Thoracic aorta (tissue), 2 donors: ENCODE measurements around the gene CCDC88C. TPM values are rescaled to one million over a fixed set of nuclear protein-coding genes. Genes with fewer than 3 reads are reported as not detected.

Source experiments
- ATAC-seq: fragments of 150-250 bp; one replicate; pipeline ENCODE4 v1.8.0; 2017; ENCODE audit warnings: low read depth; ENCODE audit not compliant: insufficient number of reproducible peaks, low FRiP score
- DNase-seq: peaks from one replicate; pipeline ENCODE4 v3.0.0-alpha.2; 2020; ENCODE audit warnings: low spot score
- H3K27ac ChIP-seq, 2 donors: fragments of 200-600 bp; sonication (generic); 1 replicate in 1 of 2; 2 replicates in 1 of 2; pipeline ENCODE4 v1.5.1; 2016; ENCODE audit warnings: mild to moderate bottlenecking in 2 of 2, moderate library complexity in 2 of 2
- H3K27me3 ChIP-seq: fragments of 200-600 bp; sonication (generic); replicated peaks from 2 replicates; pipeline ENCODE4 v1.6.0; 2016; ENCODE audit warnings: mild to moderate bottlenecking; ENCODE audit not compliant: insufficient read depth
- H3K36me3 ChIP-seq: fragments of 200-600 bp; sonication (generic); one replicate; pipeline ENCODE4 v1.5.1; 2016
- H3K4me1 ChIP-seq, 2 donors: fragments of 200-600 bp; sonication (generic); 1 replicate in 1 of 2; 2 replicates in 1 of 2; pipeline versions ENCODE4 v1.5.1 to v1.6.0; 2016; ENCODE audit warnings: low read depth in 2 of 2, mild to moderate bottlenecking in 1 of 2; ENCODE audit not compliant: control insufficient read depth in 1 of 2
- H3K4me3 ChIP-seq: fragments of 200-600 bp; sonication (generic); 2 replicates; pipeline ENCODE4 v1.5.1; 2016; ENCODE audit warnings: mild to moderate bottlenecking
- H3K9me3 ChIP-seq: fragments of 200-600 bp; sonication (generic); 2 replicates; pipeline ENCODE4 v1.5.1; 2016
- total RNA-seq, 2 donors: library from RNA; depleted of rRNA; stranded (reverse); fragments of >200 nt; gene quantifications; one replicate each; pipeline versions ENCODE4 v1.1.0 to v1.2.3, GENCODE V29; 2016
- TF ChIP-seq, protein P1 (sequence below): fragments of 200-600 bp; sonication (generic); IDR thresholded peaks from one replicate; pipeline ENCODE4 v1.5.1; 2019; ENCODE audit warnings: antibody characterized with exemption

The CCDC88C gene
- total RNA-seq, 2 donors from 2014 or later = 3.7 to 11.5 TPM

DNA sequence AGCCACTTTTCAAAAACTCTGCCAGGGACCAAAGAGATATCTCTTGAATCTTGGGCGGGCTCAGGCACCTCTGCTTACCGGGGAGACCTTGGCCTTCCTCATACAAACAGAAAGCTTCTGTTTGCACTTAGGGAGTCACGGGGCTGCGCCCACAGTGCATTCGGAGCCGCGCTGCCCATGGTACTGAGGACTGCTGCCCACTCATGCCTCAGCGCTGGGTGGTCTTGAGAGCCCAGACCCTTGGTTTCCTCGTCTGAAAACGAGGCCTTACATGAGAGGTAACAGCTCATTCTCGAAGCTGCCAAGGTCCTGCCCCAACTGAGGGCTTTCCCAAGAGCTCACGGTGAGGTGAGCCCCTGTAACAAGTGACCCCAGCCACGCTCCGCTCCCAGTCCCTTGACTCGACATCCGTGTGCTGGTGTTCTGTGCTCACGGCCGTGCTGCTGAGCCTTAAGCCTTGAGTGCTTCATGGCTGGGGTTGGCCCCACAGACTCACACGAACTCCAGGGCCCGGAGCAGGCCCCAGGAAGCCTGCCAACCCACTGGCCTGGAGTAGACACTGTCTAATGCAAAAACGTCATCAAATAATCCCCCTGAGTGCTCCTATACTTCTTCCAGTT is 125.7 kb downstream of the CCDC88C start:
- H3K27ac ChIP-seq = no peak overlapping the region
- no peak for ATAC-seq
- no peak for DNase-seq

DNA sequence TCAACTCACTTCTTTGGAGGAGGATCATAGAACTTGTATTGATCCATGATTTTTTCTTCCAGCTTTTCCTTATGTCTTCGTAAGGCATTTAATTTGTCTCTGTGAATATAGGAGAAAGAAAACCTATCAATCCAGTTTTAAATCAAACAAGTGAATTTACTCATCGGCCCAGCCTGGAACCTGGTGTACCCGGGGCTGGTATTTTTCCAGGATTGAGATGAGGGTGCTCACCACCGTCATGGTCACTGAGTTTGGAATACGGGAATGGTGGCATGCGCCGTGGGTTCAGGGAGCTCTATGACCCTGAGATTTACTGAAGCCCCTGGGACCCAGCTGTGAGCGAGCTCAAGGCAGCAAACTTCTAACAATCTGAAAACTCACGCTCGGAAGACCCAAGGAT is 126.6 kb downstream of the CCDC88C start:
- Histone ChIP-seq H3K9me3 (no peaks in the 10 kb centered on the region), H3K36me3 (no peaks in the 10 kb centered on the region), H3K27ac (no peak overlapping the region), H3K4me3 (no peak overlapping the region), H3K4me1 (no peaks in the 10 kb centered on the region), H3K27me3 (no peaks in the 10 kb centered on the region)
- DNase-seq = no peak
- ATAC-seq = no peak
- TF ChIP-seq, protein P1, sequence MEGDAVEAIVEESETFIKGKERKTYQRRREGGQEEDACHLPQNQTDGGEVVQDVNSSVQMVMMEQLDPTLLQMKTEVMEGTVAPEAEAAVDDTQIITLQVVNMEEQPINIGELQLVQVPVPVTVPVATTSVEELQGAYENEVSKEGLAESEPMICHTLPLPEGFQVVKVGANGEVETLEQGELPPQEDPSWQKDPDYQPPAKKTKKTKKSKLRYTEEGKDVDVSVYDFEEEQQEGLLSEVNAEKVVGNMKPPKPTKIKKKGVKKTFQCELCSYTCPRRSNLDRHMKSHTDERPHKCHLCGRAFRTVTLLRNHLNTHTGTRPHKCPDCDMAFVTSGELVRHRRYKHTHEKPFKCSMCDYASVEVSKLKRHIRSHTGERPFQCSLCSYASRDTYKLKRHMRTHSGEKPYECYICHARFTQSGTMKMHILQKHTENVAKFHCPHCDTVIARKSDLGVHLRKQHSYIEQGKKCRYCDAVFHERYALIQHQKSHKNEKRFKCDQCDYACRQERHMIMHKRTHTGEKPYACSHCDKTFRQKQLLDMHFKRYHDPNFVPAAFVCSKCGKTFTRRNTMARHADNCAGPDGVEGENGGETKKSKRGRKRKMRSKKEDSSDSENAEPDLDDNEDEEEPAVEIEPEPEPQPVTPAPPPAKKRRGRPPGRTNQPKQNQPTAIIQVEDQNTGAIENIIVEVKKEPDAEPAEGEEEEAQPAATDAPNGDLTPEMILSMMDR = no peak

More for the DNA sequence above, 125.7 kb downstream of the CCDC88C start:
- no peaks in the 10 kb centered on the region for H3K4me1 ChIP-seq
- no peak overlapping the region for H3K4me3 ChIP-seq
- no peaks in the 10 kb centered on the region for H3K36me3 ChIP-seq
- H3K27me3 ChIP-seq = no peaks in the 10 kb centered on the region
- TF ChIP-seq, protein P1 = no peak
- H3K9me3 ChIP-seq = no peaks in the 10 kb centered on the region

DNA sequence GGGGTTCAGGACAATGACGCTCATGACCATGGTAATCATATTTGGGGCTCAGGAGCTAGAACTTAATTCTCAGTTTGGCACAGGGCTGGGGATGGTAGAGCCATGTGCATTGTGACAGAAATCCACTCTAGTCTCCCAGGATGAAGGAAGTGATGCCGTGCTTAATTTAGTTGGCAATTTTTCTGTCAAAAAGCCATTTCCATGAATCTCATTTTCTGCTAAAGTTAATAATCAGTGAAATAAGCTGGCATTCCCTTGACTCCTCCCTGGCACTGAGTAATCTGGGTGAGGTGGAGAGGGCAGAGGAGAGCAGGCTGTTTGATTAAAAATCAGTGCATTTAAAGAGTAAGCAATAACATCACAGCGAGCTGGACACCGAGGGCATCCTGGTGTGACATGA is 128.2 kb downstream of the CCDC88C start:
- Histone ChIP-seq H3K4me1 (peaks cover 0 to 6% of the 10 kb centered on the region in 2 donors), H3K27ac (no peak overlapping the region), H3K9me3 (no peaks in the 10 kb centered on the region), H3K27me3 (no peaks in the 10 kb centered on the region), H3K36me3 (no peaks in the 10 kb centered on the region), H3K4me3 (no peak overlapping the region)
- ATAC-seq = no peak
- TF ChIP-seq, protein P1 = no peak
- DNase-seq = no peak

DNA sequence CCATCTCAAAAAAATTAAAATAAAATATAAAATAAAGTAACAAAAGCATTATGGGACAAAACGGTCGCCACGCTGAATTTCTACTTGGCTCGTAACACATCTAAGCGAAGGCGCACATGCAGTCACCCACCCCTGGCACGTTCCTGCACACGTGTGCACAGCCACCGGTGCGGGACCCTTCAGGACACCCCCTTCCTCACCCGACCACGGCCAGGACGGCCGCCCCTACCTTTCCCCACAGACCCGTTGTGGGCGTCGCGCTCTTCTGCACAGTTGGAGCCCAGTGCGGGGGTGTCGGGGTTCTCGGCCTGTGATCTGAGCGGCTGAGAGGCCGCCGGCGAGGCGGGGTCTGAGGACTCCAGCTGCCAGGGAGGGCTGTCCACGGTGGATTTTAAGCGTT is 128.7 kb downstream of the CCDC88C start:
- DNase-seq (no peak), ATAC-seq (no peak)
- no peaks in the 10 kb centered on the region for H3K27me3 ChIP-seq
- no peak overlapping the region for H3K27ac ChIP-seq
- H3K4me3 ChIP-seq = no peak overlapping the region
- TF ChIP-seq, protein P1 = no peak
- peaks cover 0 to 11% of the 10 kb centered on the region in 2 donors for H3K4me1 ChIP-seq
- H3K36me3 ChIP-seq = no peaks in the 10 kb centered on the region
- H3K9me3 ChIP-seq = no peaks in the 10 kb centered on the region

DNA sequence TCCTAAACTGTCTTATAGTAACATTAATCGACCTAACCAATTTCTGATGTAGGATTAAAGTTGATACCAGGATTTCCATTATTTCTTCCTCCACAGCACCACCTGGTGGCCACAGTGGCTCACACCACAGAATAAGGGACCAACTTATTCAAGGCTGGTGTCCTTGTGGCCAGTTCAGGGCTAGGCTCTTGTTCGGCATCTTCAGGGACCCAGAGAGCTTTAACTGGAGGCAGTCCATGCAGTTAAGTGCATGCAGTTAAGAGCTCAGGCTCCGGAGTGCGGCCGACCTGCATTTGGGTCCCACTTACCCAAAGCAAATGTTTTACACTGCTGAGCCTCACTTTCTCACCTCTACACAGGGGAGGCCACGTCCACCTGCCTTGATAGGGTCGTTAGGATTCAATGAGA is 131.1 kb downstream of the CCDC88C start:
- H3K36me3 ChIP-seq = no peaks in the 10 kb centered on the region
- H3K4me3 ChIP-seq = no peak overlapping the region
- H3K9me3 ChIP-seq = no peaks in the 10 kb centered on the region
- H3K27me3 ChIP-seq = no peaks in the 10 kb centered on the region
- no peak overlapping the region for H3K27ac ChIP-seq
- DNase-seq (no peak), ATAC-seq (no peak)
- H3K4me1 ChIP-seq = peaks cover 0 to 11% of the 10 kb centered on the region in 2 donors
- TF ChIP-seq, protein P1 = peak; percentile 84
